LNCAP (cell line): ENCODE results near the gene SARDH.

Experiments used
- TF ChIP-seq, protein P1 (sequence below): fragments of 450-650 bp; IDR thresholded peaks from 2 replicates; pipeline ENCODE4 v1.5.1; 2017; ENCODE audit warnings: mild to moderate bottlenecking

The SARDH gene

DNA sequence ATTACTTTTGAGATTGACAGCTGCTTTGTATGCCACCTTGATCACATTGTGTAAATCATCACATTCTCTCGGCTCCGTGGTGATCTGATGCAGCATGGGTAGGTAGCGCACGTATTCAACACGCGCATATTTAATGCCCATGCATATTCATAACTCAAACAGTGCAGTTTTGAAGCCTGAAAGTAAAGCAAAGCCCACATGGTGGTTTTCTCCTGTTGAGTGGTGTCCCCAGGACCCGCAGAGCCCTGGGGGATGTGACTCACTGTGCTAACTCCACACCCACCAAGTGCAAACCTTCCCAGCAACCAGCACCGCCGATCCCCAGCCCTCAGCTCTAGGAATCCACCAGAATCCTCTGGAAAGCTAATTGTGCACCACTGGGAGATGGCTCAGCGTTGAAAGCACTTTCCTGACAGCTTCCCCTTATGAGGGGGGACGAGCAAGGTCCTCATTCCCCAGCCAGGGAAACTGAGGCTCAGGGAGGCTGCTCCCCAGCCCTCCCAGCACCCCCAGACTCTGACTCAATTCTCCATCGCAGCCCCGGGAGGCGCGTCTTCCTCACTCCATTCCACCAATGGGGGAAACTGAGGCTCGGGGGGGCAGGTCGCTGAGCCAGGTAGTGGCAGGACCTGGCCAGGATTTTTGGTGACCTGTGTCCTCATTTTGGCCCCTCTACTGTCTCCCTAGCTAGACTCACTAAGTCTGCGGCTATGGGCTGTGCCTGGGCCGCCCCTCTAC is 46.4 kb downstream of the SARDH start:
- TF ChIP-seq, protein P1, sequence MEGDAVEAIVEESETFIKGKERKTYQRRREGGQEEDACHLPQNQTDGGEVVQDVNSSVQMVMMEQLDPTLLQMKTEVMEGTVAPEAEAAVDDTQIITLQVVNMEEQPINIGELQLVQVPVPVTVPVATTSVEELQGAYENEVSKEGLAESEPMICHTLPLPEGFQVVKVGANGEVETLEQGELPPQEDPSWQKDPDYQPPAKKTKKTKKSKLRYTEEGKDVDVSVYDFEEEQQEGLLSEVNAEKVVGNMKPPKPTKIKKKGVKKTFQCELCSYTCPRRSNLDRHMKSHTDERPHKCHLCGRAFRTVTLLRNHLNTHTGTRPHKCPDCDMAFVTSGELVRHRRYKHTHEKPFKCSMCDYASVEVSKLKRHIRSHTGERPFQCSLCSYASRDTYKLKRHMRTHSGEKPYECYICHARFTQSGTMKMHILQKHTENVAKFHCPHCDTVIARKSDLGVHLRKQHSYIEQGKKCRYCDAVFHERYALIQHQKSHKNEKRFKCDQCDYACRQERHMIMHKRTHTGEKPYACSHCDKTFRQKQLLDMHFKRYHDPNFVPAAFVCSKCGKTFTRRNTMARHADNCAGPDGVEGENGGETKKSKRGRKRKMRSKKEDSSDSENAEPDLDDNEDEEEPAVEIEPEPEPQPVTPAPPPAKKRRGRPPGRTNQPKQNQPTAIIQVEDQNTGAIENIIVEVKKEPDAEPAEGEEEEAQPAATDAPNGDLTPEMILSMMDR: no peak

DNA sequence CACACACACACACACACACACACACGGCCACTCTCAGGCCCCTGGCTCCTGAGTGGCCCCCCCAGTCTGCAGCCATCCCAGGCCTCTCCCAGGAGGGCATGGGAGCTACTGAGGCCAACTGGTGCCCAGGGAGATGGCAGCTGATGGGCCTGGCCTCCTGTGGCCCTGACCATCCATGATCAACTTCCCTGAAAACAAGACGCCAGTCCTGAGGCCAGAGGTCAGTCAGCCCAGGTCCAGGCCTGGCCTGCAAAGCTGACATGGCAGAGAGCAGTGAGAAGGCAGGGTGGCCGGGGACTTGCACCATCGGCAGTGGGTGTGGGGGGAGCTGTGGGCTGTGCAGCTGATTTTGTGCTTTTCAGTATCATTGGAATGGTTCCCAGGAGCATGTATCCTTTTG is 47.0 kb downstream of the SARDH start:
- TF ChIP-seq, protein P1: no peak

DNA sequence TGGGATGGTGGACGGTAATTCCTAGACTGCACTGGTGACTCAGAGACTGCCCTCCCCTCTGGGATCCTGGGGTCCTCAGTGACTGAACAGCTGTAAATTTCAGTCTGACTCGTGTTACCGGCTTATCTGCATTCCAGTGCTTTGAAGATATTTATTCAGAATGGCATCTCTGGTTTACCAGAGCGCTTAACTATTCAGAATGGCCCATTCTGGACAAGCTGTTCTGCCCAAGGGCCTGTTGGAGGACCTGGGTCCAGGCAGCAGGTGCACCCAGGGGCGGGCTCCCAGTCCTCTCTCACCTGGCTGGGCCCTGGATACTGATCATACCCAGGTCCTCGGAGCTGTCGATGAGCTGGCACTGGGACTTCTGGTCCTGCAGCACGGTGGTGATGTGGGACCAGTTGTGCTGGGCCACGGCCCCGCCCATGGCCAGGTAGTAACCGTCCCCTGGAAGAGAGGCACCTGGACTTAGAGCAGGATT is 48.0 kb downstream of the SARDH start:
- TF ChIP-seq, protein P1: no peak

DNA sequence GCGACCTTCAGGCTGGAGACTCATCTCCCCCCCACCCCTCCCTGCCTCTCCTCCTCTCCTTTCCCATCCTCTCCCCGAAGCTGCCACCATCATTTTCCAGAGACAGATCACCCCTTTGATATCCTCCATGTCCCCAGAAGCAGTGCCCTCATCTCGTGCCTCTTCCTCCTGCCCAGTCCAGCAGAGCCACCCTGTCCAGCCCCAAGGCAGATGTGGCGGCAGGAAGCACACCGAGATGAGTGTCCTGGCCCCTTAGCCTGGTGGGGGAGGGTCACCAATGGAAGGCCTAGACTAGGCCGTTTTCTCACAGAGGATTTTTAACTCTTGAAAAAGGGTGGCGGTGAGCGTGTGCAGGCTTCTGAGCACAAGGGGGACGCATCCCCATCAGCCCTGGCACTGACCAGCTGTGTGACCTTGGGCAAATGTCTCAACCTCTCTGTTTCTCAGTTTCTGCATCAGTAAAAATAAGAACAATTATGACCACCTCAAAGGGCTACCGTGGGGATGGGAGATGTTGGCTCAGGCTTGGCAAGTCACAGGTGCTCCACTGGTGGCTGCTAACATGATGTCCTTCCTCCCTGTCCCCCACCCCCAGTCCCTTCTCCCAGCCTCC is 48.9 kb downstream of the SARDH start:
- TF ChIP-seq, protein P1: no peak

DNA sequence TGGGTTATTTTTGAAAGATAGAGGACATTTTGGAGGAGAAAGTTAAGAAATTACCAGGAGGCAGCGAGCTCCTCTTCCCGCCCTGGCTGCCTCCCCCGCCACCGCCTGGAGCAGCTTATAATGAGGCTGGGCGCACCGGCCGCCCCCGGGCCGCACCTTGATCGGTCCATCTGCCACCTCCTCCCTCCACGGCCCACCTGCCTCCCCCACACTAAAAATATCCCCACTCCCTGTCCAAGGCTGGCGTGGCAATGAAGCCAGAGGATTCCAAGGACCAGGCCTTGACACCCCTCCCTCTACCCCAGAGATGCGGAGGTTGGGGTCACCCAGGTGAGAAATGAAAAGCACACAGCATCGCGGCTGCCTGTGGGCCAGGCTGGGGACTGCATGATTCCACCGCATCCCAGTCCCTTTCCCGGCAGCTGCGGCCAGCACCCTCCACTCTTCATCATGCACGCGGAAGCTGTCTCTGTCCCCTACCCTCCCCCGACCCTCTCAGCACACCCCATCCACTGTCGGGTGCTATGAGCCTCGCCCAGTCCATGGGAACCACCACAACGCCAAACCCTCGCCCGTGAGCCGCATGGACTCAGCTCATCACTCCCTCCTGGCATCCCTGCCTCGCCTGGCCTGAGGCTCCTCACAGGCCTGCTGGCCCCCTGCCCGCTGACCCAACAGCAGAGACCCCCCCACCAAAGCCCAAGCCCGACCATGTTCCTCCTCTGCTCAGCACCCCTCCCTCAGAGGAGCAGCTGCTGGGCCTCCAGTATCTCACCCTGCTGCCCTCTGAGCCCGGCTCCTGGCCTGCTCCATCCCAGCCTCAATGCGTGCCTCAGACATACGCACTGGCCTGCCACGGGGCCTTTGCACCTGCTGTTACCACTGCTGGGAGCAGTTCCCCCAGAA is 50.0 kb downstream of the SARDH start:
- TF ChIP-seq, protein P1: no peak

DNA sequence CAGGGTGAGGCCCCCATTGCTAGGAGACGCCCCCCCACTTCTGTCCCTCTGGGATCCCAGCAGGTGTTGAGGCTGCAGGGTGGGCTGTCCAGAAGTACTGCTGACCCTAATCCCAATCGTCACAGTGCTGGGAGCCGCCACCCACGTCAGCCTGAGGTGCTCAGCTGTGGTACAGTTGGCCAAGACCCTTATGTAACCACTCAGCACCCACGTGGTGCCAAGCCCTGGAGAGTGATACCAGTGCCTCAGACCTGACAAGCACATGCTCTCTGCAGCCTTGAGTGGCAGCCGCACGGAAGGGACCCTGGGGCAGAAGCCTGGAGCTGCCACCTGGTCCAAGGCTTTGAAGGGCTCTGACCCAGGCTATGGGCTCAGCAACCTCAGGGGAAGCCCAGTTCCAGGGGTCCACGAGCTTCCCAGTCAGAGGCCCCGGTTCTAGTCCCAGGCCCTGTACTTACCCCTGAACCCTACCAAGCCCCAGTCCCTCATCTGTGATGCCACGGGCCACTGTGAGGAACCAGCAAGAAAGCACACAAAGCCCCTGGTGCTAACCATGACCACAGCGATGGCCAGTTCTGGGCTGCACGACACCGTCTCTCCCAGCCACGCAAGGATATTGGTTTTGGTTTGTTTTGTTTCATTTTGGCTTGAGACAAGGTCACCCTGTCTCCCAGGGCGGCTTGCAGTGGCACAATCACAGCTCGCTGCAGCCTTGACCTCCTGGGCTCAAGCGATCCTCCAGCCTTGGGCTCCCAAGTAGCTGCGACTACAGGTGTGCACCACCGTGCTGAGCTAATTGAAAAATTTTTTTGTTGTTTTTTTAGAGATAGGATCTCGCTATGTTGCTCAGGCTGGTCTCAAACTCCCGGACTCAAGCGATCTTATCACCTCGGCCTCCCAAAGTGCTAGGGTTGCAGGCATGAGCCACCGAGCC is 51.2 kb downstream of the SARDH start:
- TF ChIP-seq, protein P1: no peak
